Stimulated activated CD4-positive, alpha-beta T cell treated with anti-CD3 and anti-CD28 coated beads, TNF-alpha, amount 100 ng/mL, for 48 hours (primary cell): ENCODE measurements around the gene TBX3.

ENCODE experiments used
- DNase-seq, 3 donors: peaks; one replicate each; pipeline ENCODE4 v3.0.0-alpha.2; 2020; ENCODE audit warnings: low read depth in 3 of 3

The TBX3 gene

DNA sequence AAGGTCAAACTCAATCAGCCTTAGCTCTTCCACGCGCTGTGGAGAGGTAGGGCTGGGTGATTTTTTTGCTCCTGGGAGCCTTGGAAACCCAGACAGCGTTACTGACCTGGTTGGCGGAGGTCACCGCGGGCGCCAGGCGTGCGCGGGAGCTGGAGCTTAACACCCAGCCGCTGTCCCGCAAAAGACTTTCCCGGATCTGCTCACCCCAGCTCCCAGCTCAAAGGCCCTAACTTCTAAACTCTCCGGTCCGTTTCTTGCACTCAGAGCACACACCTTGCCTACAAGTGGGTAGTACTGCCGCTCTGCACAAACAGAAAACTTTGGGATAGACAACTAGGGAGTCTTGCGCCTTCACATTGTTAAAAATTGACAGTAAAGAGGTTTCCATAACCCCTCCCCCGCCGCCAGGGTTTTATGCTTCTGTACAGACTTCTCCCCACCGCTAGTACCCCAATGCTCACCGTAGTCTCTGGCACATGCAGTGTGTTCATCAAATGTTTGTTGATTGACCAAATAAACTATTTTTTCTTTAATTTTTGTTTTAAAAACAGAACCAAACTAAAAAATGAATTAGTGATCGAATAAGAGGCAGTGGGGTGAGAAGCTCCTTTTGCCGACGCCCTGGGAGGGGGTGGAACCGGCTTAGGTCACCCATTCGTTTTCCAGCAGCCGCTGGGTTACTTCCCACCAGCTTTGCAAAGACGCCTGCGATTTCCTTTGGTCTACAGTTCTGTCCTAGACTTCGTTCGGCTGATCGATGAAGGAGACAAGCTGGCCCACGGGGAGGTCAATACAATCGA is 12.7 kb upstream of the TBX3 start:
- no peak for DNase-seq

DNA sequence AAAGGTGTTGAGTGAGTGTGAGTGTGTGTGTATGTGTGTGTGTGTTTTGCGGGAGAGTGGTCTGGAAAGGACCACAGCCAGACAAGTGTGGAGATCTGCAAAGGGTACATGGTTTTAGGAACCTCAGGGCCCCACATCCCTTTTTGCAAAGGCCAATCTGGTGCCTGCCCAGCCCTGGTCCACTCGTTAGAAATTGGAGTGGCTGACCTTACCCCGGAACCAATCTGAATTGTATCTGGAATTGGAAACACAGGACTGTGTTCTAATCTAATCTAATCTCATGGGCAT is 11.3 kb upstream of the TBX3 start:
- DNase-seq, result no peak

DNA sequence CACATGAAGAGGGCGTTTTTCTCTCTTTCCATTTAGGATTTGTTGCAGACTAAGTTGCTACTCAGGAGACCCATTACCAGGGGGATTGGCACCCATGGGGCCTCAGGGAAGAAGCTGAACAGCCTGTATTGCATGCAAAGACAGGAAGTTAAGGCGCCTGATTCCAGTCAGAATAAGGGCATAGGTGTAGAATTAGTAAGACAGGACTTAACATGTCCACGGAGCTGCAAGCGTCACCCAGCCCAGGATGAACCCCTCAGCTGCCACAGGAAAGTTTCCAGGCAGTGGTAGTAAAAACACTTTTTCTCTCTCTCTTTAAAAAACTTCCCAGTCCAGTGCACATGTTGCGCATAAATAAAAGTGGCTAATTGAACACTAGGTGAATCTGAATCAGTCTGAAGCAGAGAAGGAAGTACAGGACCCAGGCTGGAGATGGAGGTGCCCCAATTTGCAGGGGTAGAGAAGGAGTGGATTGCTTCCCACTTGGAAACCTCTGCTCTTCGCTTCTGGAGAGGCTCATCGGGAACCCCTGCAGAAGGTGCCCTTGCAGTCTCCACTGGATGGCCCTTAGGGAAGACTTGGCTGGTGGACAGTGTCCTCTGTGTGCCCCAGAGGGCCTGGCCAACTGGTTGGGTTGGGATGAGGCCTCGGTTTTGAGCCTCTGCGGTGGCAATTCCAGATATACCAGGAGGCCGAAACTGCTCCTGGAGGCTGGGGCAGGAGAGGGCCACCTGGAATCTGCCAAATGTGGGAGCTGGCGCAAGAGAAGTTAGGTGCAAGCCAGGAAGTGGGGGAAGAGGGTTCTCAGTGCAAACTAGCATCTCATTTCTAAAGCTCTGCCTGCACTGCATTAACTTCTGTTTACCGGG is 10.7 kb upstream of the TBX3 start:
- DNase-seq, result no peak

DNA sequence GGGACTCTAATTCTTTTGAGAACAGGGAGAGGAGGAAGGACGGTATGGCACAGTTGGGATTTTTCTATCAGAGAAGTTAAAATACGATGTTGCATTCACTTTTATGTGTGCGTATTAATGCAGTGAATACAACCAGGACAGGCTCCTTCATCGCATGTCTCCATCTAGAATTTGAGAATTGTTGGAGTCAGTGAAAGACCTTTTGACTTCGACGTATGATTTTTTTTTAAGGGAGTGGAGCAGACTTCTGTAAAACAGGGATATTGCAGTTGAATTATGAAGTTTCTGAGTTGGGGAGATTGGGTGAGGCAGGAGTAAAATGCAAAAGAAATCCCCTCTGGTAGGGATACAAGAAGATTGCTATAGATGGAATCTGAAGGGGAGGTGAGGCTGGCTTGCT is 9.6 kb upstream of the TBX3 start:
- no peak for DNase-seq

DNA sequence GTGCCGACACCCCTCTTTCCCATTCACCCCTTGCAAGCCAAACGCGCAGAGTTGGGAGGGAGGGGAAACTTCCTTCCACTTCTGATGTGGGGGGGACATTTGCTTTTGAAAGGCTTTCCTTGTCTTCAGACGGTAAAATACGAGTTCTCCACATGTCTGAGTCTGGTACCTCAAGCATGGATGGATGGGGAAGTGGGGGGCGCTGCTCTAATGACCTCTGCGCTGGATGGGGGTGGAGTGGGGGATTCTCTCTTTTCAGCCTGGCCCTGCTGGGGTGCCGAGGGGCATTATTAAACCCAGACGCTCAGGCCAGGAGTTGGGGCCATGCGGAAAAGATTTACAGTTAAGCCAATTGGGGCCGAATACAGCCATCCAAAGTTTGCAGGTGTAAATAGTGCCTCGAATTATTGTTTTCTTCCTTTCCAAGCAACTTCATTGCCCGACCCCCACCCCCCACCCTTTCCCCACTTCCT is 9.1 kb upstream of the TBX3 start:
- DNase-seq, result no peak

DNA sequence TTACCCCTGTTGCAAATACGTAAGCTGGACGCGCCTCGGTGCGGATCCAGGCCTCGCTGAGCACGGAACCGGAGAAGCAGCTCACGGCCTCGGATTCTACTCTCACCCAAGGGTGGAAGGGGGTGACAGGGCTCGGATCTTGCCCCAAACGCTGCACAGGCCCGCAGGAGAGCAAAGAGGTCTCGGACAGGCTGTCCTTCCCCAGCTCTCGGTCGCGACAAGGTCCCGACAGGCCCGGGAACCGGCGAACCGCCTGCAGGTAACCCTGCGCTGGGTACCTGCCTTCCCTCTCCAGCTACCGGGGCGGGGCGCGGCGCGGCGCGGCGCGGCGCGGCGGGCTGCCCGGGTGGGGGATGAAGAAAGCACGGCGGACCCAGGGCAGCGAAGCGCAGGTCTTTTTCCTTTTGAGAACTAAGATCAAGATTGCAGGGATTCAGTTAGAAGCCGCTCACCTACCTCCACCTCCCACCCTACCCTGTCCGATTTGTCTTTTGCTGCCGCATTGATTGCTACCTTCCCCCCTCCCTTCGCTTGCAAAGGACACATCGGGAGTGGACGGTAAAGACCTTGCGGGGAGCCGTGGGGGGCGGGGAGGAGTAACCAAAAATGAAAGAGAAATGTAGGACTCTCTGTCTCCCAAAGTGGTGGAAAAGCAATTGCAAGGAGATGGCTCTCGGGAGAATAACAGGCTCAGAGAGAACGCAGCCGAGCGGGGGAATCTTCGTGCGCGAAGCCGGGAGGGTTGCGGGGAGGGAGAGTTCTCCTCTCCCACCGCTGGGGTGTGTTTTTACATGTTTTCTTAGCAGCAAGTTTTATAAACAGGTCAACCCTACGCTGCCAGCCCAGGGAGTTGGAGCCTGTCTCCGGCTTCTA is 8.4 kb upstream of the TBX3 start:
- no peak for DNase-seq

DNA sequence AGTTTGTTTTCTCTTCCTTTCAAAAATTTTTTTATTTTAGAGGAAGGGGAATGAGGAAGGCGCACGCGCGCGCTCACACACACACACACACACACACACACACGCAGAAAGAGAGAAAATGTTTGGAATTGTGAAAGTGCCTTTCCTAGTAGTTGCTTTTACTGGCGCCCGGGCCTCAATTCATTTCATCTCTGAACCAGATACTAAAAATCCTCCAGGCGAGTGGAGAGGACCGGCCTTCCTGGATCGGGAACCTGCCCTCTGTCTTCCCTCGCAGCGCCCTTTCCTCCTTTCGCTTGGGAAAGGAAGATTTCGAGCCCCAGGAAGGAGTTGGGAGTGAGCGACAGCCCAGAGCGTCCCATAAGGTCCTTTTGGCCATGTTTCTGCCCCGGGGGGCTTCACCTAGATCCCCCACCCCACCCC is 7.8 kb upstream of the TBX3 start:
- DNase-seq, result no peak

DNA sequence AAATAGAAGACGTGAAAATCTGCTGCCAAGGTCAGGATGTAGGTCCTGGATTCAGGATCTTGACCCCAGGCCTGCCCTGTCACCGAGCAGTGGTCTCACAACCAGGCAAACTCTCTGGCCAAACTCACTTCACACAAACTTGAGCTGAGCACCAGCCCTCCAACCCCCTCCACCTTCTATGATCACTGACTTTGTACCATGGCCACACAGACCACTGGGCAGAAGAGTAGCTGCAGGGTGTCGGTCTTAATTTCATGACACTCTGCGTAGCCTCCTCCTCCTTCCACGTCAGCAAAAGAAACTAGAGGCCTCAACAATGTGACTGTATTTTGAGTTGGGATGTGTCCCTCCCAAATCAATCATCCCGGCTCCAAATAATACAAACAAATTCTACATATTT is 7.2 kb upstream of the TBX3 start:
- DNase-seq, result no peak

DNA sequence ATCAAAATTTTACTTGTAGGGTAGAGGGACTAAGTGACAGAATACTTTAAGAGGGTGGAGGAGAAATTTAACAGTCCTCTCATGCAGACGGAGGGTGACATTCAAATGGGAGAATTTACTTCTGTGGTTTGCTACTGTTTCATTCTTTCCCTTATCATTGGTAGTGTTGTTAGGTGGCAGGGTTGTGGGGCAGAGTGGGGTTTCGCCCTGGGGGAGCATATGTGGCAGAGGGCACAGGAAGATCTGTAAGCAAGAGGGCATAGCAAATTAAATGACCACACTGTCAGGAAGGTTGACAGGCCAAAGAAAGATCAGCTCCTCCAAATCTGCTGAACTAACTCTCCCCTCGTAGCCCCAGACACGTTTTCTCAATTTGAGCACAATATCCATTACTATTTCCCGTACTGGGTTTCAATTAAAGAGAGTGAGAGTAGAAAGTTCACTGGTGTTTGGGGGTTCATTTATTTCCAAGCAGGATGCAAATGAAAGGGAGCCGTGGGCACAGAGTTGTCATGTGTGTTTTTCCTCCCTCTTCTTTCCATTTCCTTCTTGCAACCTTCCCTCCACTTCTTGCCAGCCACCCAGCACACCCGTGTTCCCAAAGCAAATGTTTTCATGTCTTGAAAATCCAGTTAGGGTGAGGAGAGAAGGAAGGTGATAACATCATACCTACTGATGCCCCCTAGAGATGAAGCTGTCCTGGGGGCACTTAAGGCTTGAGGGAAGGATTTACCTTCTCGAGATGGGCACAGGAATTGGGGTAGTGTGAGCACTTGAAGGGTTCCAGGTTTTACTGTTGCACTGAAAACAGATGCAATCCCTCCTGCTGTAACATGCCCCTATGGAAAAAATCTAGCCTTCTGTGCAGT is 6.5 kb upstream of the TBX3 start:
- DNase-seq, result no peak

DNA sequence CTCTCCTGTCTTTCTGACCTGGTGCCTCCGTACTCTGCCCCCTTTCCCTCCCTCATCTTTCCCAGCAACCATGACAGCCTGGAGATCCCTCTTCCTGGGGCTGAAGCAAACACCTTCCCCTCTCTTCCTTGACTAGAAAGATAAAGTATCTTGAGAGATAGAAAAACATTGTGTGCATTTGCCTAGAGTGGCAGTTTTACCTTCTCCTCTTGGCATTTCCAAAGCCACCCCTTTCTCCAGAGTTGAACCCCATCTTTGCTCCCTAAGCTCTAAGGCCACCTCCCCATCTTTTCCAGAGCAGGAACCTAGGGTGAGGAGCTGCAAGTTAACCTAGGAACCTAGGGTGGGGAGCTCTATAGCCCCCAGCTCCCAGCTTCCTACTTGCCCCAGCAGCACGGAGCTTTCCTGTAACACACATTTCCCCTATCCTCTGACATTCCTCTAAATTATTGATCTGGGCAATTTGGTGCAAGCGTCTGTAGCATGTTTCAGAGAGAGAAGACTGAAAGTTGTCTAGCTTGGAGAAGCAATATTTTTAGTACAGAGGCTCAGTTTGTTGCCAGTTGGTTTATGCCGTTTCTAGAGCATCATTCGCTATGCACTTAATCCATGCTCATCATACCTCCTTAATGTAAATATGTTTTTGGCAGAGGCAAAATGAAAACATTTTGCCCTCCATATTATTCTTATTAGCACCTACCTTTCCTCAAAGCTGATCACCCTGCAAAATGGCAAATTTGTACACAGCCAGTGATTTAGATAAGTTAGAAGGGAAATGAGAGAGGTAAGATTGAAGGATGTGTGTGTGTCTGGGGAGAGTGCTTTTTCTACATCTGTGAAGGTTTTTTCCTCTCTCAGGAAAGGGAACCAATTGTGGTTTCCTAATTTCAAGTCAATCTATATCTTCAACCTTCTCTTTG is 5.4 kb upstream of the TBX3 start:
- no peak for DNase-seq

DNA sequence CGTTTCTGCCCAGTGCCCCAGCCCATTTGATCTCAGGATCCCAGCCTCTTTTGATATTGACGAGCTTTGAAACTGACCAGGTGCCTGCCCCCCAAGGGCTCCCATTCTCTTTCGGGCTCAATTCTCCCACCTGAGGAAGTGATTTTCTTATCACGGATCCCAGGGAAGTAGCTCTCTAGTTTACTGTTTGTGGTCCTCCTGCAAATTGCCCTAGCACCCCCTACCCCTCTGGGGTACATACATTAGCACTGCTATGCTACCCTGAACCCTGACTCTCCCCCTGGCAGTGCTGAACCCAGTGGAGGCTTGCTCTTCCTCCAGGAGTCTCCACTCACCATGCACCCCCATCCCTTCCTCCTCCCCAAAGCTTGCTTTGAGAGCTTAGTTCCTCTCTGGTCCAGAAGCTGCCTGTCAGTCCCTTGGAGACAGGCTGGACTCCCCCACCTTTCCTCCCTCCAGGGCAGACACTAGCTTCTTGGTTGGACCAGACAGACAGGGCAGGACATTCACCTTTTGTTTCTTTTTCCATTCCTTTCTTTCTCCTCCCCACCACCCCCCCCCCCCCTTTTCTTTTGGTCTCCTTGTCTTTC is 4.4 kb upstream of the TBX3 start:
- DNase-seq, result no peak

DNA sequence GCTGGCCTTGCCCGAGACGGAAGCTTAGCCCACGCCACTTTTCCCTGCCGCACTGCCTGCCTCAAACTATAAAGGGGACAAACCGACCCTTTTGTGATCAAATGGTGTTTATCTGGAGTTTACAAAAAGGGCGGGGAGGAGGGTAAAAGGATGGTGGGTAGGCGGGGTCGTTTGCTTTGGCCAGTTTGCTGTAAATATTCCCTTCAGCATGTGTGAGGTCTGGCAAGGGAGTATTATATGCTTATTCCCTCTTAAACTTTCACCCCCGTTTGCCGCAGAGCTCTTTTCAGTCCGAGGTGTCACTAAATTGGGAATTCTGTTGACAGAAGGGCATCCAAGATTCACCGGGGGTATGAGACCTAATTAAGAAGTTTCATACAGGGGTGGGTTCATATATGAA is 3.8 kb upstream of the TBX3 start:
- no peak for DNase-seq

DNA sequence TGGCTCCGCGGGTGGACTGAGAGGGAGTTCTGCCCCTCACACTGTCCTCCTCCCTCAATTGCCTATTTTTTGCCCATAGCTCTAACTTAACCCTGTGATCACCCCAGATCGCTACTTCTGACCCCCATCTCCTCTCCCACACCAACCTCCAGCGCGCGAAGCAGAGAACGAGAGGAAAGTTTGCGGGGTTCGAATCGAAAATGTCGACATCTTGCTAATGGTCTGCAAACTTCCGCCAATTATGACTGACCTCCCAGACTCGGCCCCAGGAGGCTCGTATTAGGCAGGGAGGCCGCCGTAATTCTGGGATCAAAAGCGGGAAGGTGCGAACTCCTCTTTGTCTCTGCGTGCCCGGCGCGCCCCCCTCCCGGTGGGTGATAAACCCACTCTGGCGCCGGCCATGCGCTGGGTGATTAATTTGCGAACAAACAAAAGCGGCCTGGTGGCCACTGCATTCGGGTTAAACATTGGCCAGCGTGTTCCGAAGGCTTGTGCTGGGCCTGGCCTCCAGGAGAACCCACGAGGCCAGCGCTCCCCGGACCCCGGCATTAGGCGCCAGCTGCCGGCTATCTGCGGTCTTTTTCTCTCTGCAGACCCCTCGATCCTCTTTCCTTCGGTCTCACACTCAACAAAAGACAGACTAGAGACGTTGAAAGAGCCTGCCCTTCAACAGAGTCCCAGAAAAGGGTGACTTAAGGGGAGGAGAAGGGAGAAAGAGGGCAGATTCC is 3.0 kb upstream of the TBX3 start:
- no peak for DNase-seq

DNA sequence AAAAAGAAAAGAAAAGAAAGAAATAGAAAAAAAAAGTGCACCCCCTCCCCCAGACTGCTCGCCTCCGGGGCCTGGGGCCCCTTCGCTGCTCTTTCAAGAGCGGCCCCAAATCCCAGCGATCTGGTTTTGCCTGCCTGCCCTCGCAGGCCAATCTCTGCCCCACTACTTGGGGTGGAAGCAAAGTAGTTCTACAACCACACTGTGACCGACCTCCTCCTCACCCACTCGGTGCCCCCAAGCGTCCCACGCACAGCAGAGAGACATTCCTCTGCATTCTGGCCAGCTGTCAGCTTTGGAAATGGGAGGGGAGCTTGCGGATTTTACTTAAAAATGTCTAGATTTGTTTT is 2.4 kb upstream of the TBX3 start:
- no peak for DNase-seq

DNA sequence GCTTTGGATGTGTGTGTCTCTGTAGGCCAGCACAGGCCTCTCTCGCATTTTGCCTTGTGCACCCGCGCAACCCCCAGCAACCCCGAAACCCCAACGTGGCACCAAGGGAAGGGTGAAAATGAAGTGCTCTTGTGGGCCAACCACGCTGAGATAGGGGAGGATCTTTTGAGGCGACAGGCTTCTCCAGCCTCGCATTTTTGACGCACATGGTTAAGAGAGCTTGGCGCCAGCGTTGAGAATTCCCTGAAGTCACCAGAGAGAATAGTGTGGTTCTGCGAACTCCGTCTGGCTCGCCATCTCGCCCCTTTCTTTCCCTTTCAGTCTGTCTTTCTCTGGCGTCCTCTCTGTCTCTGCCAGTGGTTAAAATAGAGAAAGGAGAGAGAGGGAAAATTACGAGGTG is 1.9 kb upstream of the TBX3 start:
- DNase-seq, result no peak

DNA sequence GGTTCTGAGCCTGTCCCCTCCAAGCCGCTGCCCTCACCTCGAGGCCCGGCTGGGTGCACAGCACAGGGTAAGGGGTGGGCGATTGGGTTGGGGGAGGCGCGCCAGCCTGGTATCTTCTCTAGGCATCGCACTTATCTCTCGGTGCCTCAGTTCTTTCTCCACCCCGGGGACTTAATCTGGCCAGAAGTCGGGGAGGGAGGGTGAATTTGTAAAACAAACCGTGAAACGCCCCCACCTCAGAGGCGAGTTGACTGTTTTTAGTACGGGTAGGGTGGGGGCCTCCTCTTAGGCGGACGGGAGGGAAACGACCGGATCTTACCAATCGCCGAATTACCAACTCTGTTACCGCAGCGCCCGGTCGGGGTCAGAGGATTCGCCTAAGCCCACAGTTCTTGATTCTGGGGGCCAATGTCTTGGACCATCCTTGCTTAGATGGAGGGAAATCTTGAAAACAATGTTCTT is 1.4 kb upstream of the TBX3 start:
- DNase-seq, result no peak

DNA sequence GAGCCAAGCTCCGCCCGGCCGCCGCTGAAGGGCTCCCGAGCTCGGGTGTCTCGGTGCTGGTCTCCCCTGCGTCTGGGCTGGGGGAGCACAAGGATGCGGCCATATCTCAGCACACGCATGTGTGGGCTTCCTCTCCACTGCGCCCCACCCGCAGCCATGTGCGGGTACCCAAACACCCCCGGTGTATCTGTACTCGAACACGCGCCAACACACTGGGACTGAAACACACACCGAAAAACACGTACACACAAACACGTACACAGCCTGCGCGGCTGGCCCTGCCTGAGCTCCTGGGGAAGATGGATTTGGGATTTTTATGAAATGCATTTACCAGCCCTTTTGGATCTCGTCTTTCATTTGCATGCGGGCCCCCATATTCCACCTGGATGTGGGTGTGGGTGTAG is 897 bp upstream of the TBX3 start:
- no peak for DNase-seq

DNA sequence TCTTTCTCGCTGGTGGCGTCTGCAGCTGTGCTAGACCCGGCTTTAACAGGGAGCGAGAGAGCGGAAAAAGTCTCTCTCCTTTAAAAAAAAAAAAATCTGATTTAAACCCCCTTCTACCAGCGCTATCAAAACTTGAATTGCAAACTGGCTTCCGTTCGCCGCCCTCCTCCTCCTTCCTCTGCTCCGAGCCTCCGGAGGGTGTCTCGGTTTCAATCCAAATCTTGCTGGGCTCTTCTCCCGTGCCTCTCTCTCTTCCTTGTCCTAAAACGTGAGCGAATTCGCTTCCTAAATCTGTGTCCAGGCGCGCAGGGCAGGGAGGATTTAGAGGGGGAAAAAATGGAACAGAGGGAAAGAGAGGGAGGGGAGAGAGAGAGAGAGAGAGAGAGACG is 272 bp downstream of the TBX3 start:
- no peak for DNase-seq
